Measurements from ENCODE around the gene FBXO8.
A peak's percentile ranks its signal among the peaks of the same experiment; 100 is the strongest.

Gene FBXO8

GRCh38 chr4:174213731-174214100 lies 69.8 kb downstream of the FBXO8 start:
- no peak for DNase-seq
- intact Hi-C loops (cut with DNase I): no loop called here

GRCh38 chr4:174212061-174212460 lies 71.4 kb downstream of the FBXO8 start:
- no peak for DNase-seq
- intact Hi-C loops (cut with DNase I): no loop called here

GRCh38 chr4:174211622-174212044 lies 71.8 kb downstream of the FBXO8 start:
- DNase-seq: peak in 2 of 10 donors; percentile 23 to 68
- intact Hi-C loops (cut with DNase I): no loop called here

GRCh38 chr4:174210952-174211490 lies 72.4 kb downstream of the FBXO8 start:
- intact Hi-C loops (cut with DNase I): no loop called here
- DNase-seq: no peak

GRCh38 chr4:174210354-174210753 lies 73.1 kb downstream of the FBXO8 start:
- intact Hi-C loops (cut with DNase I): no loop called here
- DNase-seq: no peak

- intact Hi-C loops (cut with DNase I): no loop called here
- no peak for DNase-seq
Observed at GRCh38 chr4:174209341-174209740, 74.1 kb downstream of the FBXO8 start.

- no peak for DNase-seq
- intact Hi-C loops (cut with DNase I): no loop called here
Observed at GRCh38 chr4:174207367-174207766, 76.1 kb downstream of the FBXO8 start.

- intact Hi-C loops (cut with DNase I): no loop called here
- DNase-seq: no peak
Observed at GRCh38 chr4:174204164-174204831, 79.2 kb downstream of the FBXO8 start.

GRCh38 chr4:174201871-174202270 lies 81.6 kb downstream of the FBXO8 start:
- intact Hi-C loops (cut with DNase I): no loop called here
- DNase-seq: no peak

GRCh38 chr4:174199735-174200134 lies 83.7 kb downstream of the FBXO8 start:
- no peak for DNase-seq

GRCh38 chr4:174198828-174199227 lies 84.6 kb downstream of the FBXO8 start:
- DNase-seq: no peak
- intact Hi-C loops (cut with DNase I): no loop called here

More at GRCh38 chr4:174199735-174200134, 83.7 kb downstream of the FBXO8 start:
- intact Hi-C loops (cut with DNase I): no loop called here

- DNase-seq: no peak
- intact Hi-C loops (cut with DNase I): no loop called here
Observed at GRCh38 chr4:174198396-174198795, 85.1 kb downstream of the FBXO8 start.

GRCh38 chr4:174193438-174194374 lies 89.8 kb downstream of the FBXO8 start:
- no peak for DNase-seq
- intact Hi-C loops (cut with DNase I): no loop called here

GRCh38 chr4:174192943-174193342 lies 90.5 kb downstream of the FBXO8 start:
- DNase-seq: no peak
- intact Hi-C loops (cut with DNase I): no loop called here

GRCh38 chr4:174190832-174191500 lies 92.5 kb downstream of the FBXO8 start:
- intact Hi-C loops (cut with DNase I): no loop called here
- no peak for DNase-seq

- intact Hi-C loops (cut with DNase I): no loop called here
Observed at GRCh38 chr4:174189392-174190015, 94.0 kb downstream of the FBXO8 start.

More at GRCh38 chr4:174189392-174190015, 94.0 kb downstream of the FBXO8 start:
- DNase-seq: no peak
